Vagina (tissue), 2 donors: Measurements from ENCODE around the gene PEX10.

Experiments
- CTCF ChIP-seq, 3 experiments: fragments of 450-650 bp in 2 of 3; fragments of 200-600 bp in 1 of 3; sonication (generic) in 1 of 3; IDR thresholded peaks; one replicate each; pipeline ENCODE4 v1.5.1; 2017 to 2019; ENCODE audit warnings: antibody characterized with exemption in 3 of 3, mild to moderate bottlenecking in 2 of 3, moderate library complexity in 2 of 3
- POLR2A ChIP-seq, 2 donors: fragments of 450-650 bp; IDR thresholded peaks; one replicate each; pipeline ENCODE4 v1.6.1; 2017; ENCODE audit warnings: antibody characterized with exemption in 2 of 2, mild to moderate bottlenecking in 2 of 2, moderate library complexity in 2 of 2

GRCh38 chr1:2443277-2444137, 31.1 kb upstream of the PEX10 start:
- no peak for TF ChIP-seq CTCF (IDR thresholded peaks at IDR 0.05)
- no peak for TF ChIP-seq POLR2A (IDR thresholded peaks at IDR 0.05)
